A549 (cell line): ENCODE results near the gene UACA. TPM values are rescaled to one million over a fixed set of nuclear protein-coding genes. Genes with fewer than 3 reads are reported as not detected.

ENCODE experiments used
- ATAC-seq, 2 experiments: fragments of 200-7000 bp in 1 of 2; fragments of >200 bp in 1 of 2; cut with Nextera tagmentation in 1 of 2; cut with Tn5 transposase in 1 of 2; 3 replicates each; pipeline versions ENCODE4 v1.8.0 to v1.9.1; 2018 to 2020; ENCODE audit warnings: mild to moderate bottlenecking in 1 of 2, moderate library complexity in 1 of 2
- CTCF ChIA-PET: fragments of 300-600 bp; sonication (Branson Sonifier 250); formaldehyde crosslinking; extraction: SDS; loops from one replicate; lab custom pipeline; 2021; ENCODE audit warnings: antibody characterized with exemption, inconsistent platforms; lab: Yijun Ruan, JAX
- POLR2A ChIA-PET: fragments of 350-600 bp; formaldehyde crosslinking; extraction: SDS; loops from one replicate; lab custom pipeline; 2021; ENCODE audit warnings: antibody characterized with exemption, inconsistent platforms; lab: Yijun Ruan, JAX
- DNase-seq, 2 experiments: peaks; one replicate each; pipeline versions ENCODE4 v3.0.0 to v3.0.0-alpha.2; 2011 to 2016; ENCODE audit warnings: low read depth in 1 of 2, low spot score in 1 of 2
- FAIRE-seq: peaks from 2 replicates; lab custom pipeline; 2011; peaks lifted over from hg19 to GRCh38; lab: Jason Lieb, UNC
- H3K27ac ChIP-seq, 2 experiments: fragments of >200 bp; sonication (Bioruptor Twin); formaldehyde crosslinking; 3 replicates each; pipeline ENCODE4 v1.5.1; 2016 to 2017
- H3K4me1 ChIP-seq: fragments of >200 bp; sonication (Bioruptor Twin); formaldehyde crosslinking; 3 replicates; pipeline ENCODE4 v1.6.1; 2016
- H3K4me2 ChIP-seq: fragments of >200 bp; sonication (Bioruptor Twin); formaldehyde crosslinking; 3 replicates; pipeline ENCODE4 v1.6.1; 2016
- H3K4me3 ChIP-seq: fragments of >200 bp; sonication (Bioruptor Twin); formaldehyde crosslinking; 3 replicates; pipeline ENCODE4 v1.5.1; 2016
- H3K9me3 ChIP-seq: fragments of >200 bp; sonication (Bioruptor Twin); formaldehyde crosslinking; 3 replicates; pipeline ENCODE4 v1.6.1; 2016
- ATOH8 ChIP-seq: fragments of 250-450 bp; sonication (Bioruptor Pico); IDR thresholded peaks from 2 replicates; pipeline ENCODE4 v1.5.0; 2020; ENCODE audit warnings: low read depth, mild to moderate bottlenecking, moderate library complexity
- CBX2 ChIP-seq: fragments of 200-600 bp; sonication (generic); IDR thresholded peaks from 2 replicates; pipeline ENCODE4 v1.6.1; 2016; ENCODE audit warnings: low read depth, mild to moderate bottlenecking, borderline replicate concordance
- CBX8 ChIP-seq: fragments of 200-600 bp; sonication (generic); IDR thresholded peaks from 2 replicates; pipeline ENCODE4 v1.6.1; 2016
- CHD2 ChIP-seq: fragments of 150-350 bp; IDR thresholded peaks from 2 replicates; pipeline ENCODE4 v1.6.1; 2014; ENCODE audit warnings: low read length; ENCODE audit not compliant: partially characterized antibody
- E2F6 ChIP-seq: IDR thresholded peaks from 2 replicates; pipeline ENCODE4 v1.6.1; 2012; ENCODE audit warnings: low read depth, borderline replicate concordance
- HOXB5 ChIP-seq: fragments of 250-450 bp; sonication (Bioruptor Pico); IDR thresholded peaks from 2 replicates; pipeline ENCODE4 v1.5.0; 2020; ENCODE audit warnings: mild to moderate bottlenecking, moderate library complexity
- JUNB ChIP-seq: fragments of >200 bp; sonication (Bioruptor Twin); formaldehyde crosslinking; IDR thresholded peaks from 2 replicates; pipeline ENCODE4 v1.6.1; 2016
- MAZ ChIP-seq: fragments of 150-350 bp; IDR thresholded peaks from 2 replicates; pipeline ENCODE4 v1.6.1; 2014; ENCODE audit warnings: antibody characterized with exemption, low read depth, low read length, borderline replicate concordance
- MYC ChIP-seq: IDR thresholded peaks from 2 replicates; pipeline ENCODE4 v1.6.1; 2012; ENCODE audit warnings: mild to moderate bottlenecking, inconsistent platforms, low read length, improper control_type of control experiment, borderline replicate concordance
- PHF8 ChIP-seq: fragments of 200-600 bp; sonication (generic); IDR thresholded peaks from 2 replicates; pipeline ENCODE4 v1.6.1; 2016; ENCODE audit warnings: low read depth, mild to moderate bottlenecking, antibody characterized with exemption, moderate library complexity, borderline replicate concordance
- POLR2A ChIP-seq: IDR thresholded peaks from 2 replicates; pipeline ENCODE4 v1.6.1; 2012; ENCODE audit warnings: mild to moderate bottlenecking, low read length
- RAD21 ChIP-seq, 2 experiments: fragments of >200 bp in 1 of 2; sonication (Bioruptor Twin) in 1 of 2; formaldehyde crosslinking in 1 of 2; IDR thresholded peaks in 1 of 2; conservative IDR thresholded peaks in 1 of 2; 2 replicates in 1 of 2; 3 replicates in 1 of 2; pipeline ENCODE4 v1.6.1; 2012 to 2018; ENCODE audit warnings: inconsistent platforms in 1 of 2
- RCOR1 ChIP-seq: fragments of 150-350 bp; IDR thresholded peaks from 2 replicates; pipeline ENCODE4 v1.6.1; 2014; ENCODE audit warnings: antibody characterized with exemption, low read length, low read depth
- SREBF2 ChIP-seq: fragments of 450-650 bp; IDR thresholded peaks from 2 replicates; pipeline ENCODE4 v1.6.1; 2014; ENCODE audit warnings: mild to moderate bottlenecking, moderate library complexity
- TFCP2L1 ChIP-seq: fragments of 250-450 bp; sonication (Bioruptor Pico); IDR thresholded peaks from 2 replicates; pipeline ENCODE4 v1.5.0; 2021; ENCODE audit warnings: mild to moderate bottlenecking
- ZC3H11A ChIP-seq: fragments of 450-650 bp; IDR thresholded peaks from 2 replicates; pipeline ENCODE4 v1.6.1; 2014; ENCODE audit warnings: antibody characterized with exemption, mild to moderate bottlenecking
- ZNF302 ChIP-seq: fragments of 250-450 bp; sonication (Bioruptor Pico); IDR thresholded peaks from 2 replicates; pipeline ENCODE4 v1.9.0; 2021; ENCODE audit warnings: inconsistent platforms, mild to moderate bottlenecking, moderate library complexity
- ZSCAN20 ChIP-seq: fragments of 250-450 bp; sonication (Bioruptor Pico); IDR thresholded peaks from 2 replicates; pipeline ENCODE4 v1.8.0; 2022; ENCODE audit warnings: mild to moderate bottlenecking, moderate library complexity
- WGBS: methylation state at CpG from one replicate; pipeline ENCODE4 v1.1.6; 2017; ENCODE audit errors: missing lambda C conversion rate; 5-methylcytosine and 5-hydroxymethylcytosine counted together
- polyA plus RNA-seq, 4 experiments: library from polyadenylated mRNA; depleted of rRNA in 3 of 4; stranded (reverse); fragments of >200 nt; fragmentation: RNase III in 1 of 4; extraction: RNeasy Plus Mini Kit Qiagen cat#74134 plus additional on column Dnase treatment in 1 of 4; gene quantifications; 2 replicates in 3 of 4; 3 replicates in 1 of 4; pipeline ENCODE4 v1.2.3, GENCODE V29; 2011 to 2017

Gene UACA
- polyA plus RNA-seq, 2 of the 4 experiments (the other 2 are of a cell fraction): 31.9 to 80.4 TPM

- ChIA-PET POLR2A (no interaction called here), CTCF (interaction anchor here (0.7 to 1.2 kb wide), 2 partner anchors 9 to 20 kb away, joined by 4 to 9 read pairs; no protein-coding TSS in a partner anchor)
- 88% methylated on average over 4 of the region's 4 CpGs for WGBS
- H3K27ac ChIP-seq: no peak overlapping the region
- DNase-seq (no peak), FAIRE-seq (no peak), ATAC-seq (no peak)
- no peaks in the 10 kb centered on the region for H3K4me1 ChIP-seq
- no peak overlapping the region for H3K4me3 ChIP-seq
- no peak for TF ChIP-seq RAD21 (conservative IDR thresholded peaks at IDR 0.05 in 1 of 2, IDR thresholded peaks at IDR 0.05 in 1 of 2)
- TF ChIP-seq ZC3H11A: no peak
- TF ChIP-seq CHD2: no peak
- TF ChIP-seq POLR2A: no peak
- TF ChIP-seq CBX2: no peak
- no peak for TF ChIP-seq MAZ
- TF ChIP-seq JUNB: no peak
- no peak for TF ChIP-seq RCOR1
- TF ChIP-seq SREBF2: no peak
- no peak for TF ChIP-seq CBX8
- no peak for TF ChIP-seq ZNF302 (CRISPR knock-in tag)
- no peak for TF ChIP-seq ZSCAN20 (CRISPR knock-in tag)
- no peak for TF ChIP-seq ATOH8
- no peaks in the 10 kb centered on the region for H3K9me3 ChIP-seq
- H3K4me2 ChIP-seq: no peak overlapping the region
These were observed 109.9 kb downstream of the UACA start for GRCh38 chr15:70653426-70653825.

GRCh38 chr15:70652341-70652740 is 111.0 kb downstream of the UACA start:
- H3K27ac ChIP-seq: no peak overlapping the region
- H3K4me2 ChIP-seq: no peak overlapping the region
- ChIA-PET POLR2A (no interaction called here), CTCF (no interaction called here)
- H3K4me1 ChIP-seq: no peaks in the 10 kb centered on the region
- FAIRE-seq (no peak), ATAC-seq (no peak)
- no peak for TF ChIP-seq HOXB5
- TF ChIP-seq, all 56 proteins: peak for 0
- 89% methylated on average over 2 of the region's 2 CpGs for WGBS
- H3K9me3 ChIP-seq: no peaks in the 10 kb centered on the region
- DNase-seq: no peak
- H3K4me3 ChIP-seq: no peak overlapping the region

GRCh38 chr15:70651303-70651845 is 112.0 kb downstream of the UACA start:
- ChIA-PET CTCF (interaction anchor here (1.4 to 1.5 kb wide), 2 partner anchors 14 to 184 kb away, joined by 3 to 5 read pairs; no protein-coding TSS in a partner anchor), POLR2A (no interaction called here)
- ATAC-seq (no peak), DNase-seq (no peak)
- Histone ChIP-seq H3K4me2 (no peak overlapping the region), H3K27ac (no peak overlapping the region), H3K4me3 (no peak overlapping the region)
- no peak for TF ChIP-seq CBX8
- no peak for TF ChIP-seq RCOR1
- TF ChIP-seq MYC: no peak
- no peak for TF ChIP-seq E2F6
- no peak for TF ChIP-seq PHF8
- TF ChIP-seq TFCP2L1 (CRISPR knock-in tag): no peak
- TF ChIP-seq CHD2: no peak
- TF ChIP-seq MAZ: no peak
- TF ChIP-seq, all 56 proteins: peak for 0
- H3K9me3 ChIP-seq: no peaks in the 10 kb centered on the region
- H3K4me1 ChIP-seq: no peaks in the 10 kb centered on the region
- 94% methylated on average over 2 of the region's 2 CpGs for WGBS
- peak; percentile 84 for FAIRE-seq
